Hindlimb muscle (tissue), 1 donor: ENCODE measurements around the gene CAMTA1. TPM values are rescaled to one million over a fixed set of nuclear protein-coding genes. Genes with fewer than 3 reads are reported as not detected.

ENCODE experiments used
- DNase-seq: peaks from one replicate; pipeline ENCODE4 v3.0.0-alpha.2; 2013
- polyA plus RNA-seq: library from polyadenylated mRNA; unstranded; fragments of 120-200 nt; gene quantifications from one replicate; pipeline ENCODE4 v1.2.1, GENCODE V29; 2013; ENCODE audit not compliant: insufficient read length

Gene CAMTA1
- polyA plus RNA-seq, 1 donor: 39.5 TPM

DNA sequence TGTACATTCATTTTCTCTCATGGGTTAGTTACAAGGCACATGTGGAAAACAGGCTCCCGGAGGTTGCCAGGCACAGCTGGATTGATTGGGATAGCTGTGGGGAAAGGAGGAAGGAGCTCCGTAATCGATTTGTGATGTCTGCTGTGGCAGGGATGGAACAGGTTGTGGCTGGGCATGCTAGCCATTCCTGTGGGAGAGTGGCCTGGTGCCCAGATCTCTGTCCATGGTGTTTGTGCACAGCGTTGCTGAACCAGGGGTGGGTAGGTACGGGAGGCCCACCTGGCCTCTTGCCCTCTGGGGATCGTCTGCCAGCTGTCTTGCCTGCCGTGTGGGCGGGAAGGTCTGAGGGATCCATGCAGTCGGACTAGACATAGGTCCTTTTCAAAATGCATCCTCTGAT is 683.0 kb downstream of the CAMTA1 start:
- DNase-seq: no peak

DNA sequence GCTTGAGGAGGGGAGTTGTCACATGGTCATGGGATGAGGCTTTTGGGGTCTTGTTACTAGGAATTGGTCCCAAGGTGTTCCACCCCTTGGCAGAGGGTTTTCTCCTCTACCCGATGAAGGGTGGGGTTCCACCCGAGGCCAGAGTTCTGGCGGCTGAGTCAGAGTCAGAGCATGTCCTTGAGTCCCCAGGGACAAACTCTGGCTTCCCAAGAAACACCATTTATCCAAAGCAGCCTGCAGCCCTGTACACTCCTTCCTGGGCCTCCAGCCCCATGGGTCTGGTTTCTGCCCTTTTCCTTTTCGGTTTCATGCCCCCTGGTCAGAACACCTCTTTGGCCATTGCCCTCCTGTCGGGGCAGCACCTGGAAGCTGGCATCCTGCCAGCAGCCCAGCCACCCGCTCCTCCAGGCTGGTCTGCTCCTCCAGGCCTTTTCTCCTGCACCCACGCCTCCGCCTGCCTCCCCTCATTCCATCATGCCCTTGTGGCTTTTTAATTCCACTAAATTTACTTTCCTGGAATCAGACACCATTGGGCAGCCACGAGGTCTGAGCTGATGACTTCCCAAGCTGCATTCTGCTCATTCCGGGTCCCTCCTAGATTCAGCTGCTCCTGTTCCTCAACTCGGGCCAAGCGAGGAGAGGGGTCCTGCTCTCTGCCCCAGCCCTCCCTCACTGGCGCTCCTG is 684.1 kb downstream of the CAMTA1 start:
- no peak for DNase-seq

DNA sequence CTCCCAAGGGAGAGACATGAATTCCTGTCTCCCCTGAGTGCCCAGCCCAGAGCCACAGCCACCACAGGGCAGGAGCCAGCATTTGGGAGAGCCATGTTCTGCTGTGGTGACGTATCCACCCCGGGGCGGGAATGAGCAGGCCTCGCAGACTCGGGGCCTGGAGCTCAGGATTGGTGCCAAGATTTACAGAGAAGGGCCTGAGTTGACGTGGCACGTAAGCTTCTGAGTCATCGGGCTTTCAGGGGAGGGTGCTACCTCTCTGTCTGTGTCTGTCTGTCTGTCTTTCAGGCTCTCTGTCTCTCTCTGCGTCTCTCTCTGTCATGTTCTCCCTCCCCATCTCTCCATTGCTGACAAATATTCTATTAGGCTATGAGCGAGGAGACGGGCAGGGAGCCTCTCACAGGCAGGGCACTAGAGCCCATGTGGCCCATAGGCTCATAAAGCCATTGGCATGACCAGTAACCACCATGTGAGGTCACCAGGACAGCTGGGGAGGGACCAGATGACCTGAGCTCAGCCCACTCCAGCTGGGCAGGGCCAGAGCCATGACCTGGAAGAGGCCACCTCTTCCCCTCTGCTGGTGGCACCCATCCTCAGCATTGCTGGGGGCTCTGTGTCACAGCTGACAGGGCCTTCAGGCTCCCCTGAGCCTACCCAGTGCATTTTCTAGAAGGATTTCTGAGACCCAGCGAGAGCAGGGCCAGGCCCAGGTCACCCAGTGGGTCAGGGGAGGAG is 685.8 kb downstream of the CAMTA1 start:
- DNase-seq: no peak

DNA sequence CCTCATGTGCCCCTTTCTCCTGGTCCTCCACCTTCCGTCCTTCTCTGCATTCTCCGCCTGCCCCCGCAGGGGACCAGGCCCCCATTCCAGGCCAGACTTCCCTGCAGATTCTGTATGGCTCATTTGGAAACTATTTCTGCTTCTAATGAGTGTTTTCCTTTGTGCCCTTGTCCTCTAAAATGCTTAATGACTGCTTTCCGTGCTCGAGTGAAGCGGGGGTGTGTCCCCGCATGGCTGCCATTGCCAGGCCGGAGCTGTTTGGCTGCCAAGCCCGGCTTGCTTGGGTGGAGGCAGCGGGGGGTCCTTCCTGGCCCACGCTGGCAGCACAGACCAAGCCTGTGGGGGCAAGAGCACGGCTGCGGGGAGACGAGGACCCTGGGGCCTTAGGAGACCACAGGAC is 686.6 kb downstream of the CAMTA1 start:
- DNase-seq: no peak

DNA sequence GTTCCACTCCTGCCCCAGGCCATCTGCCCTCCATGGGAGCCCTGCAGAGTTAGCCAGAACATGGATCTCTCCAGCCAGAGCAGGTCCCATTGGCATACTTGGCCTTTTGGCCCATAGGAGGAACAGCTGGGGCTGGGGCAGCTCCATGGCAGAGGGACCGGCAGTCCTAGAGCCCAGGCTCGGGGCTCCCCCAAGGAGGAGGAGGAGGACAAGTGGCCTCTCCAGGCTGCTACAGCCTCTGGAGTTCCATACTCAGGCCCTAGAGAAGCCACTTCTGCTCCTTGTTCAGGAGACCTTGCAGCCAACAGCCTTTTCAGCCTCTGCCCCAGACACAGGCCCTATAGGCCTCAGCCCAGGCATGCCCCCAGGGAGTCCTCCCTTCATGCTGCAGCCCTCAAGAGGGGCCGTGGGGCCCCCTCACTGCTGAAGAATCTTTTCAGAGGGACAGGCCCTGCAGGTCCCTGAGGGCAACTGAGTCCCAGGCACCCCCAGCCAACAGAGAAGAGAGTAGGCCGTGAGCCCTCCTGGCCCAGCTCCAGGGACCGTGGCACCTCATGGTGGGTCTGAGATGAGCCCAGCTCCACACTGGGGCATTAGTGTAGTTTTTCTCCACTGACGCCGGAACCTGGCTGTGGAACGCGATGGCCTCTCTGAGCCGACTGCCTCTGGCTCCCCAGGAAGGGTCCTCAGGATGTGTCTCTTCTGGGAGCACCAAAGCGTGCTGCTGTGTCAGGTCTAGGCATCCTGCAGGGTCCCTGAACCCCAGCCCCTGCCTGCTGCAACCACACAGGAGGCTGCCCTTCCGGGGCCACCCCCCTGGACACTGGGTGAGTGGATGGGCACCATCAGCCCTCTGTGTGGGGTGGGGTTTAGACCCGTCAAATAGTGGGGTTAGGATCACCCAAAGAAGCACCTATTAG is 688.2 kb downstream of the CAMTA1 start:
- DNase-seq: no peak

DNA sequence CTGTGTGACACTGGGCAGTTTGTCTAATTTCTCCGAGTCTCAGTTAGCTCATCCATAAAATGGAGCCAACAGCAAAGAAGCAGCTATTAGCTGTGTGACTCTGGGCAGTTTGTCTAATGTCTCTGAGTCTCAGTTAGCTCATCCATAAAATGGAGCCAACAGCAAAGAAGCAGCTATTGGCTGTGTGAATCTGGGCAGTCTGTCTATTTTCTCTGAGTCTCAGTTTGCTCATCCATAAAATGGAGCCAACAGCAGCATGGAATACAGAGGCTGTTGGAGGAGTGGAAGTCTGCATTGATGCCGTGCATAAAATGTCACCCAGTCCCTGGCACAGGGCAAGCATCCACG is 688.9 kb downstream of the CAMTA1 start:
- DNase-seq: no peak

DNA sequence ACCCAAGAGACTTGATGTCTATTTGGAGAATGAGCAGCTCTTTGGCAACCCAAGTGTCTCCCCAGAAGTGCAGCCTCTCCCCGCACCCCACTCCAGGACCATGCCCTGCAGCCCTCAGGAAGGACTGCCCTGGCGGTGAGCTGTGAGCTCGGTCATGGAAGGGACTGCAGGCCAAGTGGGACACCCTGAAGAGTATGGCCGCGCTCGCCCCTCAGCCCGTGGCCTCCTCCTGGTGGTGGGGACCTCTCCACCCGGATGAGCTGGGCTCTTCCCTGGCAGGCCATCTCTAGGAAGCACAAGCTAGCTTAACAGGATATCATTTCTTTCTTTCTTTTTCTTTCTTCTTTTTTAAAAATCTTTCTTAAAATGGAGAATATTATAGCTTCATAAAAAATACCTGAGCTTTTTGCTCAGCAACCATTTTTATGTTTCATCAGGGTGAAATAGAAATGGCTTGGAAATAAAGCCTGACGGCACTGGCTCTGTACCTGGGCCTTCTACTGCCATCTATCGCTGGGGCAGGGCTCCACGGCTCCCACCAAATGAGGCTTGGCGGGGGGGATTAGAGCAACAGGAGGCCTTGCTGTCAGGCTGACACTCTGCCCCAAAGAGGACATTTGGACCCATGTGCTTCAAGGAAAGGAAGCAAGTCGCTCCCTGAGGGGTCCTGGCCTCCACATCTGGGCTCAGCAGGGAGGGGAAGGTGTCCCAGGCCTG is 689.7 kb downstream of the CAMTA1 start:
- DNase-seq: no peak

DNA sequence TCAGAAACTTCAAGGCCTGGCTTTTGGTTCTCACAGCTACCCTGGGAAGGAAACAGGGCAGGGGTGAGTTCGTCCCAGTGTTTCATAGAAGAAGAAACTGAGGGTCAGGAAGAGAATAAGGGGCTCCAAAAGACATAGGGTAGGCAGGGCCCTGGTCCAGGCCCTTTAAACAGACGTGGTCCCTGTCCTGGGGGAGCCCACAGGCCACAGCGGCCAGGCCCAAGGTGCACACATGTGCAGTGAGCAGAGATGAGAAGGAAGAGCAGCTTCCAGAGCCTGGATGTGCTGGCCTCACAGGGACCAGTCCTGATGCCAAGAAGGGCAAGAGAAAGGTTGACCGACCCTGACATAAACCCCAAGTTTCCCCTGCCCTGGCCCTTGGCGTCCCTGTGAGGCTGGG is 690.4 kb downstream of the CAMTA1 start:
- DNase-seq: no peak

DNA sequence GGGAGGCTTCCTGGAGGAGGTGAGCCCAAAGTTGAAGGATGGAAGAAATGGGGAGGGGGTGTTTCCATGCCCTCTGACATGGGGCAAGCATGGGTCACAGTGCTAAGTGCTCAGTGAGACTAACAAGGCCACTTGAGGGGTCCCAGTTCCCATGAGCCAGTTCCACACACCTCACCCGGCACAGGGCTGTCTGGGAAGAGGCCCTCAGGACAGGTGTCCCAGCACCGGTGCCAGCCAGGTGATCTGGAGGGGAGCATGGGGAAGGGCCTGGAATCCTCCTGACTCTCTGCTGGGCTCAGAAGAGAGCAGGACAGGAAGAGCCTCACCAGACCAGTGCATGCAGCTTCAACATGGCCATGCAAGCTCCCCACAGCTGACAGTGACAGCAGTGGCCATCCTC is 691.1 kb downstream of the CAMTA1 start:
- DNase-seq: no peak

DNA sequence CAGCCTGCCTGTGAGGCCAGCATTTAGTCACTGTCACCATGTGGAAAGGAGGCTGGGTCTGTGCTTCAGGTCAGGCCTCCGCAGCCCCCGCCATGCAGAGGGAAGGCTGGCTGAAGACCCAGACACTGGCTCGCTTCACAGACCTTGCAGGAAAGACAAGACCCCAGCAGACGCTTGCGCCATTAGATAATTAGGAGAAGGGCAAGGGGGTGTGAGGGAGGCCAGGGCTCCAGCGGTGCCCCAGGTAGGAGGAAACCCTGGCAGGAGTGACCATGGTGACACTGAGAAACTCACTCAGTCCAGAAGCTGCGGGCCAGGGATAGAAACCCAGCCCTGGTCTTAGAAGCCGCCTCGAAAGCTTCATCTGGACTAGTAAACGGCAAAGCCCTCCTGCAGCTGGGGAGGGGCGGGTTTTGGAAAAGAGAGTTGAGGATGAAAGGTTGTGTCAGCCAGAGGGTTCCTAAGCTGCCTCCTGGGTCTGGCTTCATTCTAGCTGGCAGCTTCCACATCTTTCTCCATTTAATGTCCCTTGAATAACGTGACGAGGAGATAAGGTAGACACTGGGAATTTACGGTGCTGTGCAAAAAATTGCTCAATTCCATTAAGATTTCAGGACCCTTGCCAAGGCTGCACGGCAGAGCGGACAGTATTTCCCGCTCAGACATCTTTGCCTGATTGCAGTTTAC is 691.8 kb downstream of the CAMTA1 start:
- no peak for DNase-seq

DNA sequence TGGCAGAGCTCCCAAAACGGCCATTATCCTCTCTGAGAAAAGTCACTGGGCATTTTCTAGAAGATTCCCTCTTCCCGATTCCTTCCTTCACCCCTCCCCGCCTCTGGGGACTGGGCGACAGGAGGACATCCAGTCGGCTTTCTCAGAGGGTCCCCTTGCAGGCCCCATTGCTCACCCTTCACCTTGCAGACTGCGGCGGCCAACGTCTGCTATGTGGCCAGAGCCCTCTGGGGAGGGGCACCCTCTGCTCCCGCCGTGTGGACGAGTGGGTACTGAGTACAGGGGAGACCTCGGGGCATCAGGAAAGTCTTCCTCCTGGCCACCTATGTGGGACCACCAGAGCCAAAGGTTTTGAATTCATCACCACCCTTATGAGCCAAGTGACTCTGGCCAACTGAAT is 692.3 kb downstream of the CAMTA1 start:
- no peak for DNase-seq

DNA sequence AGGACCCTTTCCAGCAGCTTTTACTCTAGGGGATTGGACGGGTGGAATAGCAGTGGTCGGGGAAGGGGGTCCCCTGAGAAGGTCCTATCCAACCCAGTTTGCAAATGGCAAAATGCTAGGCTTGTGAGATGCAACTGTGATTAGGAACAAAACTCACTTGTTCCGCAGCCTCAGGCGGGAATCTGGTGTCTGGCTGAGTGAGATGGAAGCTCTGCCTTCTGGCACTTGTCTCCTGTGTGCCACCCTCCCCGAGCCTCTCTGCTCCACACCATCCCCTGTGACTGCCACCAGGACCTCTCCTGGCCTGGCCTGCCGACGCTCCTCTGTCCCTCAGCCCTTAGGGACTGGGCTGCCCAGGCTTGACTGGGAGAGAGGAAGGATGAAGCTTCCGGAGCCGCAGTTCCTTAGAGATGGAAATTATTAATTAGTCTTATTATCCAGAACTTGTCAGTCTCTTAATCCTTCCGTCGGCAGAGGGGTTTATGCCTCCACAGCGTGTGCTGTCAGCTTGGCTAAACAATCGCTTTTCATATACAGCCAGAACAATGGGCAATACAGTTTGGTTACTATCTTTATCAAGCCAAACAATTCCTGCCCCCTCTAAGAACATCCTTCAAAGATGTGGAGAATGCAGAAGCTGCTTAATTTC is 693.0 kb downstream of the CAMTA1 start:
- DNase-seq: no peak

DNA sequence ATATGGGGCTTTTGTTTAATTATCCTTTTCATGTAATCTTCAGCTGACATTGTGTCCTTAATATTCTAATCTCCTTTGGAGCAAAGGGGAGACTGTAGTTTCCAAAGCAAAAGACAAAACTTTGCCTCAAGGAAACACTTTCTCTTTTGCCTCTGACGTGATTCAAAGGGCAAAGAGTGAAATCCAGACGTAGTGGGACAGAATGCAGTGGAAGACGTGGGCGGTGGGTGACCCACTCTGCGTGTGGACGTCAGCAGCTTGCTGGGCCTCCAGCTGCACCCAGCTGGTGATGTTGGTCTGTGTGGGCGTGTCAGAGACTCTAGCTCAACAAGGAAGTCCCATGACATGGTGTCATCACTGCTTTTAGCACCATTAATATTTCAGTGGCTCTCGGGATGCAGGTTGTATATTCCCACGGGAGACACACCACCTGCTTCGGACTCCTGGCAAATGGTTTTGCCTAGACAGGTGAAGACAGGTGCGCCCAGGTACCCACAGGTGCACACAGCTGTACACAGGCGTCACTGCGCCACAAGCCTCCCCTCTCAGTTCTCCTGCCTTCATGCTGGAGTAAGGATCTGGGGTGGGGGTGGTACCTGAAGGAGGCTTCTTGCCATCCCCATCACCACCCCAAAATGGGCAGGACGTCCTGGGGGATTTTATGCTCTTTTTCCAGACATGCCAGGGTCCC is 693.7 kb downstream of the CAMTA1 start:
- no peak for DNase-seq

DNA sequence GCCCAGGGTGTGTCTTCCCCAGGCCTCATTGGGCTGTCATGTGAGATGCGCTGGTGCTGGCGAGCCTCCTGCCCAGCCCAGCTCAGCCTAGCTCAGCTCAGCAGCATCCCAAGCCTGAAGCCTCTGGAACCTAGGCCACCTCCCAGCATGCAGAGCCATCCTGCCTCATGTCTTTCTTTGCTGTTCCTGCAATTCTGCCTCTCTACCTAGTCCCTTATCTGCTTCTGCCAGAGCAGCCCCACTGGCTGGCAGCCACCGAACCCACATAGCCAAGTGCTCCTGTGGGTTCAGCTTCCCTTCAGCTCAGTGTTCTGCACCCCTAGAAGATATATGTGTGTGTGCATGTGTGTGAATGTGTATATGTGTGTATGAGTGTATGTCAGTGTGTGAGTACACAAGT is 694.3 kb downstream of the CAMTA1 start:
- no peak for DNase-seq

DNA sequence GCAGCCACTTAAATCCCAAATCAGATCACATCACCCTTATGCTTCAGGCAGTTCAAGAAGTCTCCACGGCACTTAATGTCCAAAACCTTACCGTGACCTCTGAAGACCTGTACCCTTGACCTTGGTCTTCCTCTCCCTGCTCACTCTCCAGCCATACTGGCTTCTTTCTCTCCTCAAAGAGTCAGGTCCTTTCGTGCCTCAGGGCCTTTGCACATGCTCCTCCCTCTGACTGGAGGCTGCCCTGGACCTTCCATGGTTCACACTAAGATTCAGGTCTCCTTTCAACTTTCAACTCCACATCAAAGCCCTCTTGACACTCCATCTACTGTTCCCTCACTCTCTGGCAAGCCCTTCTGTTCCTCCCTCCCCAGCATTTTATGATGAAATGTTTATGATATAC is 695.9 kb downstream of the CAMTA1 start:
- DNase-seq: no peak

DNA sequence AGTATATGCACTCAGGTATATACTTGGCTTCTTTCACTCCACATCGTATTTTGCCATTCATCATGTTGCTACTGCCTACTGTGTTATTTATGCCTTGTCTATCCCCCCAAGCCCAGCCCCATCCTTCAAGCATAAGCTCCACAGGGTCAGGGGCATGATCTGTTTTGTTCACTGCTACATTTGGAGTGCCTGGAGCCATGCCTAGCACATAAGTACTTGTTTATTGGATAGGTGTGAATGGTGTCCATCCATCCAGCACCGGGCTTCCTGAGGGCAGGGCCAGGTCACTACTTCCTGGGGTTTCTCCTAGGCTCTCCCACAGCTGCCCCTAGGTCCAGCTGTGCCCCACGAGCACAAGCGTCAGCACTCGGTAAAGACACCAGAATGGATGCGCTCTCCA is 696.8 kb downstream of the CAMTA1 start:
- DNase-seq: no peak

DNA sequence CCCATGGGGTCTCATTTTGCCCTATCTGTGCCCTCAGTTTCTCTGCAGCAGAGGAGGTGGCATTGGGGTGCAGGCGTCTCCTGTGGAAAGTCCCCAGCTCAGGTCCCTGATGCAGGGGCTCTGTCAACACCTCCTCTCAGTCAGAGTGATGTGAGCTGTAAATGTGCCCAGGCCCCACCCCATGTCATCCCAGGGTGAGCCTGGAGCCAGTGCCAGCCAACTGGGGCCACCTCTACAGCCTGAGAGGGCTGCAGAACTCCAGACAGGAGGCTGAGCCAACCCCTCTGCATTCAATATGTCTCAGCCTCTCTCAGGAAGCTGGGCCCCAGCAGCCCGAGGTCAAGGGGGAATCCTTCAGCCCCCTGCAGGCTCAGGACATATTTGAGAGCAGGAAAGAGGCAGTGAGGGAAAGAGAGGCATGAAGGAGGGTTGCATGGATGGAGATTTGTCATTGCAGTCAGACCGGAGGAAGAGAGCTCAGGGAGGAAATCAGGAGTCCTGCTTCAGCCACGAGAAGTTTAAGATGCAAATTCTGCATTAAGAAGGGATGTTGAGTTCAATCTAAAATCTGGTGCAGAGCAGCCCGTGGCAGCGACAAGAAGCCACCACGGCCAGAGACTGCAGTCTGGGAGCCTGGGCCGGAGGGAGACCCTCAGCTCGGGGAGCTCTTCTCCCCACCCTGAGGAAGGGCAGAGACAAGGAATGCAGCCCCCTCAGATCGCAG is 697.7 kb downstream of the CAMTA1 start:
- DNase-seq: no peak

DNA sequence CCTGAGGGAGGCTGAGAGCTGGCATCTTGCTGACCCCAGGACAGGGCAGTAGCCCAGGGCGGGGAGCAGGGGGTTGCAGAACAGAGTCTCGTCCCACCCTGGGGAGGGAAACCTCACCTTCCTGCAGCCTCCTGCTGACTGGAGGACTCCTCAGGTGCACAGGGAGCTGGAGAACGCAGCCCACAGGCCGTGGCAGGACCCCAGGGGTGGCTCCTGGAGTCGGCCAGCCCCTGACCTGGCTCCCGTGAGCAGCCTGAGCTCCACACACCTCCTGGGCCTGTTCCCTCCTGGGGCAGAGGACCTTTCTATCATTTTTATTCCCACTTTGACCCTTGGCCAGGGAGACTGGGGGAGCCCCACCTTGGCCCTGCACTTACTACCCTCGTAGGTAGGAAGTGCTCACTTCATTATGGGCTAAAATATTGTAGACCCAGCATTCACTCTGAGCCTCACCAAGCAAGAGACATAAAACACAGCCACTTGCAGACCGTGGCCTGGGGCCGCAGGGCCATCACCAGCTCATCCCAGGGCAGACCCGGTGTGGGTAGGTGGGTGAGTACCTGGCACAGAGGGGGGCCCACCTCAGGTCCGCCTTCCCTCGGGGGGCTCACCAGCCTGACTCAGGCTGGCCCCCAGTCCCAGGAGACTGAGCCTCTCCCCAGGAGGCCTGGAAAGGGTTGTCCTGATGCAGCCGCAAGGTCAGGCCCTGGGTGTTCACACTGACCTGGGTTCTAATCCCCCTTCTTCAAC is 698.6 kb downstream of the CAMTA1 start:
- DNase-seq: no peak

DNA sequence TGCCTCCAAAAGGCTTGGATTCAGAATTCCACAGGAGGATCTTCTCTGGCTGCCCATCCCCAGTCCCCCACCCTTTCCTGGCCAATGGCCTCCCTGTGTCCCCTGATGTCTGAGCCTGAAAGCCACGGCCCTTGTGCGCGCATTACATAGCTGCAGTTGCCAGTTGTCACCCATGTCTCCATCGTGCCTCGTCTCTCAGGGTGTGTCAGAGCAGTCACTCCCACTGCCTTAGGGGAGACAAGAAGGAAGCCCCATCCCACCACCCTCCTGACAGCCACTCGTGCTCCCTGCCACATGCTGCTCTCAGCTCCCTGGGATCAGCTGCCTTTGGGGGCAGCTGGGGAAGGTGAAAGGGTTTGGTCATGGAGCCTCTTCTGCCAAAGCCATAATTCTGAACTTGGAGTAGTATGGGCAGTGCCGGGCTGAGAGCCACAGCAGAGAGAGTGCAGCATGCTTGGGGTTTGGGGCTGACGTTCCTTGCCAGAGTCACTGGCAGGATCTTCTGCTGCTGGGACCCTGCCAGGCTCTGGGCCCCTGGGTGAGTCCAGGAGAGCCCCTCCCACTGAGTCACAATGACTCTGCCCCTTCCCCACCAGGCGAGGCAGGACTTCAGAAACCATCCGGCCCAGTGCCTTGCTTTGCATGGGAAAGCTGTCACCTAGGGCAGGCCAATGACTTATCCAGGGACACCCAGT is 700.0 kb downstream of the CAMTA1 start:
- DNase-seq: no peak
